ENCODE results near the gene DKK3.
A peak's percentile ranks its signal among the peaks of the same experiment; 100 is the strongest.

Gene DKK3

DNA sequence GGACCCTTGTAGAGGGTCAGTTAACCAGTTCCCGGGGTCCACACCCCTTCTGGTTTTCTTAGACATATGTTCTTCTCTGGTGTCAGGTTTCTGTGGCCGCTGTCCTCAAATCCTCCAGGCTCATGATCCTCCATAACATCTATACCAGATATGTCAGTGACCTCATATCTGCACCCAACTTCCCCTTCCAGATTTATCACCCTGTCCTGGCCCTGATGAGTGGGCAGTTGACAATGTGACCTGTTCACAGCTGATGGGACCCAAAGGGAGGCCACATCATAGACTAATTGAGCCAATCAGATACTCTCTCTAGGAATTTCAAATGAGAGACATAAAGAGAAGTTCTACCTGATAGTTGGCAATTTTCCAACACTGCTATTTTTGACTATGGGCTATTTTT lies 5.1 kb downstream of the DKK3 start:
- DNase-seq: no peak

DNA sequence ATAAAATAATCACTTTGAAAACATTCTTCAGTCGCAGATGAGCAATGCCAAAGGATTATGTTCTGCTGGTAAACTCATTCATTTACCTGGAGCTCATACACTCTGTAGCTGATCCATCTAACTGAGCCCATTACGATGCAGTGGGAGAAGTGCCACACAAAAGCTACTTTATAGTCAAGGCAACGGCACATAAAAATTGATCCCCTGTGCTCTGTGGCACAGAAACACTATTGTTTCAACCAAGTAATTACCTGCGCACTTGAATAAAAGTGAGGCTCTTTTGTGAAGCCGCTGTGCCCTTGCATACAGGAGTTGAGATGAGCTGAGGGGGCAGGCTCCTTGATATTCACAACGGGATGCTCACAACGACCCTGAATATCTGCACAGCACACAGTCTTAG lies 7.2 kb downstream of the DKK3 start:
- DNase-seq: peak; percentile 40 to 54

DNA sequence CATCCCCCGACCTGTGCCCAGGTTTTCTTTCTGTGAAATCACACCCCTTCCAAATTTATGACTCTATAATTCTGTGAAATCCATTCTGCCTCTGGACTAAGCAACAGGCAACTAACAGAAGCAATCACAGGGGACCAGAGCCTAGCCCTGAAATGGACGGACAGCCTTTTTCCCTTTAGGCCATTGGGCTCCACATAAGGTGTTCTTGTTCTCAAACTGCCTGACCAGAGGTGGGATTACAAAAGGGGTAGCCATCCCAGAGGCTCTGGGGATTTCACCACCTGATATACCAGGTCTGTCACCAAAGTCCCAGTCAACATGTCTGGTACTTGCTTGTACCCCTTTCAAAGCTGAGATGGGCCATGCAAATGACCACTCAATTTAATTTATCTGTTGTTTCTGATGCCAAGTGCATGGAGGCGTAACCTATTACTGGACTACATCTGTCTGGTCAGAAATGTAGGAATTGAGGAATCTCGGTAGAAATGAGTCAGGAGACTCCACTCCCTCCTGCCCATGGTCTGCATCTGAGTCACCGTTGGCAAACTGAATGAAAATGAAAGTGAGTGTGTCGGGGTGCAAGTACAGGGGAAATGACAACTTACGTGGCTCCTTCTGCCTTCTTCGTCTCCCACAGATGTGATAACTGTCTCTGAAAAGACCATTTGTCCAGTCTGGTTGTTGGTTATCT lies 10.2 kb downstream of the DKK3 start:
- DNase-seq: no peak

DNA sequence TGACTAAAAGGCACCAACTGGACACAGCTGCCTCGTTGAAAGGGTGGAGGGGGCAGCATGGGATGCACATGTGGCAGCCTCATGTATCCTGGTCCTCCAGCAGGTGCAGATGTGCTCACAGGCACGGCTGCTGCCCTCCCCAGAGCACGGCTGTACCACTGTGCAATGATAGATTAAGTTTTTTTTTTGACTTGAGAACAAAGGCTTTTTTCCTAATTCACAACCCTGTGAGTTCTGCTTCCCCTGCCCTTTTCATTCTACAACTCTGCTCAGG lies 11.4 kb downstream of the DKK3 start:
- DNase-seq: no peak

DNA sequence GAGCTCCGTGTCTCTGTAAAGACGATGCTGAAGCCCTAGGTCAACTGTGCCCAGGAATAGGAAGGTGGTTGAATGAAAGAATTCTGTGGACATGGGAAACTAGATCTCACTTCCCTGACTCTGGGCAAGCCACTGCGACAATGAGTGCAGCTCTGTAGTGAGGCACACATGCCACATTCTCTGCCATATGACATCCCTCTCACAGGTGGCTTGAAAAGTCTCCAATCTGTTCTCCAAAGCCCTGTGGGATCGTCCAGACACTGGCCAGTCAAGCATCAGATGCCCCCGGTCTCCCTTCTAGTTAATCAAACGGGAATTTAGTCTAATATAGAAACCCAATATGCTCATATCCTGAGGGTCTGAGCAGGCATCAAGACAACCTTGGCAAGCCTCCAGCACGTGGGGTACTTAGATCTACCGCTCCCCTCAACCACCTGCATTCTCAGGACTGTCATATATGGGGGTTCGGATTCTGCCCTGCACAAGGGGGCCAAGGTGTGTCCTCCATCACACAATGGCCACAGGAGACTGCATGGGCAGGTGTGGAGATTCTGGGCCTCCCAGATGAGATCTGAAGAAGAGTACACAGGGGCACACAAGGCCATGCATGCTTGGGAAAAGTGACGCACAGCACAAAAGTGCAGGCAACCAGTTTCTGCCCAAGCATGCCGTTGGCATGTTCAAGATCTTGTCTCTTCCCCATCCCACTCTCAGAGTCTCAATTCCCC lies 11.9 kb downstream of the DKK3 start:
- DNase-seq: no peak

DNA sequence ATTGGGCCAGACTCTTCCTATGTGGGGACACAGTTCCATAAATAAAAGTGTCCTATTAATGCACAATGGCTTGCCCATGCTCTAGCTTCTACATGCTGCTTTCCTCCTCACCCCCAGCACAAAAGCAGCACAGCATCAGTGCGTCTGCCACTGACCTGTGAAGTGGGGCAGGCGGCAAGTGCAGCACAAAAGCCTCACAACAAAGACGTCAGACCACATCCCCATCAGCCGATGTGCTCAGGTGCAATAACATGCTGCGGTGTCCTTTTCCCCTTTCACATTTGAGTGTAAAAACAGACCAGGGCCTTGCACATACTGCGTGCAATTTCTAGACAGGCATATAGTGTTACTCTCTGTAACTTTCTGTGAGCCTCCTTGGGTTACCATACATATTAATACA lies 12.8 kb downstream of the DKK3 start:
- DNase-seq: no peak

DNA sequence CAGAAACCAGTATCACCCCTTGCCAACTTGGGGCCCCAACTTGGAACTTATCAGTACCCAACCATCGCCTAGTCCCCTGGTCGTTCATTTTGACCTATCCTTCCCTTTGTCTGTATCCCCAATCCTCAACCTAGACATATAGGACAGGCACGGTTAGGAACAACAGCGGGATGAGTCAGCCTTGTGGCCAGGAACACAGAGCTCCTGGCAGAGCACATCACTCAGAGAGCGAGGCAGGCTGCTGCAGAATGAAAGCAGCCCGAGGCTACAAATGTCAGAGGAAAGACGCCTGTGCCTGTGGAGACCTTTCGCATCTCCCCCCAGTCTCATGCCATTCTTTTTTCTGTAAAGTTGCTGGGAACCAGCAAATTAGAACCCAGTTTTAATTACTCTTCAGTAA lies 14.6 kb downstream of the DKK3 start:
- DNase-seq: no peak

DNA sequence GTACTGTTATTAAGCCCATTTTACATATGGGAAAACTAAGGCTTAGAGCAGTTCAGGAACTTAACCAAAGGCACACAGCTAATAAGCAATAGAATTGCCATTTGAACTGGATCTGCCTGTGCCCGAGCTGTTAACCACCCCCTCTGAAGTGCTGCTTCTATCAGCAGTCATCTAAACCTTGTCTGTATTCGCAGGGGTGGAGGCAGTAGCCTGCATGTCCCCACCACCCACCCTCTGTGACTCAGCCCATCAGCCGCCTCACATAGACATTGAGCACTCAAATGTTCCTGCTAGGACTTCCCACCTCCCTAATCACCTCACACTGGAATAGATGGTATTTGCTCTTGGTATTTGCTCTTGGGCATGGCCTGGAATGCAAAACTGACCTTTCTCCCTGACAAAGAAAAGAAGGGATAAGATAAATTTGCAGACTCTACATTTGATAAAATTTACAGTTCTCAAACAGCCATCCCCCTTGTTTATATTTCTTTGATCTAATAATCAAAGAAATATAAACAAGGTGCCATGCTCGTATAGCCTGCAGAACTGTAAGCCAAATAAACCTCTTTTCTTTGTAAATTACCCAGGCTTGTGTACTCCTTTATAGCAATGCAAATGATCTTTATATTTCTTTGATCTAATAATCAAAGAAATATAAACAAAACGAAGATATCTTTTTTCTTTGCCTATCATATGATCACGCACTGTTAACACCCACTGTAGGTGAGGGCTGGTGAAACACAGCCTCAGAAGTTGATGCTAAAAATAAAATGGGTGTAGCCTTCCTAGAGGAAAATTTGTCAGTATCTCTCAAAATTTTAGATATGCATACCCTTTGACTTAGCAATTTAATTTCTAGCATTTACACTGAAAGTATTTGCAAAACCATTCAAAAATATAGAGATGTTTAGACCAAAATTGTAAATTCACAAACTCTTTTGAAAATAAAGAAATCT lies 15.9 kb downstream of the DKK3 start:
- DNase-seq: no peak

DNA sequence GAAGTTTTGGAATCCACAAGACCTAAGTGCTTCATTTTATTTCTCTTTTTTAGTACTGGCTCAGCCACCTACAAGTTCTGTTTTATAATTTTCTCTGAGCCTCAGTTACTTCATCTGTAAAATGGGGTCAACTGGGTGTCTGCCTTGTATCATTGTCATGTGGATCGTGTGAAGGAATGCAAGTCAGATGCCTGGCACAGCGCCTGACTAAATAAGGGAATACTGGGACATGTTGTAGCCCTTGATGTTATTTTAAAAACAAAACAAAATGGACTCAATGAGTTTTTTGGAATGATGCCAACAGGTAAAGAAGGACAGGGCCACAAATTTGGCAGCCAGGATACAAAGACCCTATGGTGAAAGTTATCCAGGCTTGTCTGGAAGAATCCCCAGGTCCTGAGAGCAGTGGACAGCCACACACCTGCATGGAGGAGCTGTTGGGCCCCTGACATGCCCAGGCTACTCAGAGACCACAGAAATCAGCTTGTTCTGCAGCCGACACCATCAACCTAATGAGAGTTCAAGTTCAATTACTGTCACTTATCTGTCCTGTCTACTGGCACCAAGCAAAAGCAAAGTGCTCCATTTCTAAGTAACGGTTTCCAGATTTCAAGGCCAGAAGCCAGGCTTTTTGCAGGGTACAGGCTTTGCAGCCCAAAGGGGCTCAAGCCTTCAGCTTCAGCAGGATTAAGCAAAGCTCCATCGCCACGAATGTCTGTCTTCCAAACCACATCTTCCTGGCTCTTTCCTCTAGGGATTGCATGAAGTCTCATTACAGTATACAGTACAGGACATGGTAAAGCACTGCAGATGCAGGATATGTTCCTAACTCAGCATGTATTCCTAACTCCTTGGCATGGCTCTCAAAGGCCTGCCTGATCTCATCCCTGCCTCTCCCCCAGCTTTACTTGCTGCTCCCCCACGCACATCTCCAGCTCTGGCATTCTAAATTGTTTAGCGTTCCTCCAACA lies 18.4 kb downstream of the DKK3 start:
- no peak for DNase-seq

DNA sequence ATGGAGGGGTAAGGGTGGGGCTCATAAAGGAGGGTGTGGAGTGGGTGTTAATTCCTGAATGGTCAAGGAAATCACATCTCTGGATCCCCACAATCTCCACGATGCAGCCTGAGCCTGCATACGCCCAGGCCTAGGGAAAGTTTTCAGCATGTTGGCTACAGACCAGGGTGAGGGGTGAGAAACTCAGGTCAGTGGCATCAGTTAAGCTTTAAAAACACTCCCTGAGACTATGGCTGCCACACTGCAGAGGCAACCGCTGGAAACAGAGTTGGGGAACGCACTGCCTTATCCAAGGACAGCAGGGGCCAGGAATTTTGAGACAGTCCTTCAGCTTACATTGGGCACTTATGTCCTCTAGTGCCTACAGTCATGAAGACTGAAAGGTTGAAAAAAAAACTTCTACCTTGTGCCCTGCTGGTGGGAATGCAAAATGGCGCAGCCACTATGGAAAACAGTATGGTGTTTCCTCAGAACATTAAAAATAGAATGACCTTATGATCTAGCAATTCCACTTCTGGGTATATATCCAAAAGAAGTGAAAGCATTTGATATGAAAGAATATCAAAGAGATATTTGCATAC lies 19.7 kb downstream of the DKK3 start:
- no peak for DNase-seq

DNA sequence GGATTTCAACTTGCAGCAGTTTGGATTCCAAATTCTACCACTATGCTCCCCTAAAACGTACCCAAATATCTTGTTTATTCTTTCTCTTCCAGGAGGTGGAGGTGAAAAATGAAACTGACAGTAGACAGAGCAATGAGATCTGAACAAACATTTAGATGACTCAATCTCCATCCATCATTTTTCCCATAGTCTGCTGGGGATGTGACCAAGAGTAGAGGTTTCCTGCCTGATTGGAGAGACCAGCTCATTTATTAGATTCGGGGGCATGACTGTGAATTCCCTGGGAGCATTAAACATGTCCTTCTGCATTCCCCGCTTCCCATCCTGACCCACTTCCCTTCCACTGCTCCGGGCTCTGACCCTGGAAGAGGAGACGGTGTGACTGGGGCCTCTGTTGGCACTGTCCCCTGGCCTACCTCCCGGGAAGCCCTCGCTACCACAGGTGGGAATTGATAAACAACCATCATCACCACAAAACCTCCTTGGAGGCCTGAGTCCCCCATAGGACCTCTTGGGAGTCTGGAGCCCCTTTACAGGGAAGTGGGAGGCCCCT lies 20.3 kb downstream of the DKK3 start:
- DNase-seq: no peak

DNA sequence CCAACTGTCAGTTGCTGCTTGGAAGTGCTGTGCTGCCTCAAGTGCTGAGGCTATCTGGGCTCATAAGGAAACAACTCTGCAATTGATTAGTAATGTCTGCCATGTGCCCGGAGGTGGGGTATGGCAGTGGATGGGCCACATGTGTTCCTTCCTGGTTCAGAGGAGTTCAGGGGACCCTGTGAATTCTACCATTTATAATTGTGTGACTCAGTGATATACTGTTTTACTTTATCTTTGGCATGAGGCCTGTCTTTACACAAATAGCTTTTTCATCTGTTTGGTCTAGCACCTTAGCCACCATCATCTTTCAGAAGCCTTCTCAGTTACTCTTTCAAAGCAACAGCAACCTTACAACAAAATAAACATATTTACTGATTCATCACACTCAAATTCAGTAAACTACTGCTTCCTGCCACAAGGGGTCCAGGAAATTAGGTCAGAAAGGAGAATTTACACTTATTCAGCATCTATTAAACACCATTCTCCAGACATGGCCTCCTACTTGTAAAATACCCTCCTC lies 20.9 kb downstream of the DKK3 start:
- peak in 1 of 2 experiments; percentile 31 for DNase-seq

DNA sequence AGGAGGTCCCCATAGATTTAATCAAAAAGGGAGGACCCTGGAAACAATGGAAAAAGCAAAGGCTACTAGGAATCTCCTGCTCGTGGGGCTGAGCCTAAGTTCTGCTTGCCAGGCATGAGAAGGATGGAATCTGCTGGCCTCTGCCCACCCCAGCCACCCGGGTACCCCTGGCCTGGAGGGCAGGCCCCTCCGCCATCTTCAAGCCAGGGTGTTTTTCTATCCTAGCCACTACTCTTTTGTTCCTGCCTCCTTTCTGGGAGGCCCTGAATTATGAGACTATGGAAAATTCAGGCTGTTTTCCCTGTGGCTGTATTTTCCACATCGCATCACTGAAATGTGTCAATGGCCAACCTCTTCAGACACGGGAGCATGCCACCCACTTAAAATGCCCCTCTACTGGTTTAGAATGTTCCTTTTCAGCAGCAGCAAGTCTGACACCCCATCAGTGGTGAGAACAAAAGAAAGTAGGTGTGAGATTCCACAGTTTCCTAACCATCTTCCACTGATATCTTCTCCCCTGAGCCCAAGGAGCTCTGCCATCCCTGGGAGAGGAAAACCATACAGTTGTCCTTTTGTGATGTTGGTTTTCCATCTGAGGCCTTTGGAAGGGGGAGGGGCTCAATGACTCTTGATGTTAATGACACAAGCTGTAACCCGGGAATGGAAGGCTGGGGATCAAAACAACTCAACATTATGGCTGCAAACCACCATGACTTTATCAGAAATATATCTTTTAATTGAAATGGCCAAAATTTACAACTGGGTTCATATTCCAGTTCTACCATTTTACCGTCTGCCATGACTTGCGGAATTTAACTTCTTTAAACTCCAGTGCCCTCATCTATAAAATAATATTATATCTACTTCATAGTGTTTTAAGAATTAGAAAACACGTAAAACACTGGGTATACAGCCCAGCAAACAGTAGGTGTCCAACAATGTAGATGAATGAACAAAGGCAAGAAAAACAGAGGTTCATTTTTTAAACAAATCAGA lies 22.2 kb downstream of the DKK3 start:
- no peak for DNase-seq

DNA sequence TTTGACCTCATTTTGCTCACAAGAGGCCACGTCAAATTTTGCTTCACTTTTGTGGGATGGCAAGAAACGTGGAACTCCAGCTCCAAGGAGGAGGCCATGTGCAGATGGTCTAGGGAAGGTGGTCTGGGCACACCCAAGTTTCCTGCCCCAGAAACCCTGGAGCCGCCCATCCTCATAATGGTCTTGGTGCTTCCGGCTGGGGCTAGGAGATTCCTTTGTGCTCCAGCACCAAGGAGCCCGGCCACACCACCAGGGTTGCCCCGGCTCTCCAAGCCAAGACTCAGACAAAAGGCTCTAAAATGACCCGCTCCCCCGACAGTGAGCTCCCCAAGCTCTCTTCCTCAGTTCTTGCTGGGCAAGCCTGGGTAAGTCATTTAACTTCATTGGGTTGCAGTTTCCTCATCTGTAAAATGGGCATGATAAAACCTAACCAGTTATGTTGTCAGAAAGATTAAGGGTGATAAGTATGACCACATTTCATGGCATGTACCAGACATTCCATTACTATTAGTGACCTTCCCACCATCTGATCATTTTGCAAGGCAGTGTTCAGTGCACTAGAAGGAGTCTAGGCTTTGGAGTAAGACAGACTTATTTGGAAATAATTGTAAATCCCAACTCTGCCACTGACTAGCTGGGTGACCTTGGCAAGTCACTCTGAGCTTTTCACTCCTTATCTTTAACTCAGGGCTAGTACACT lies 23.3 kb downstream of the DKK3 start:
- no peak for DNase-seq

DNA sequence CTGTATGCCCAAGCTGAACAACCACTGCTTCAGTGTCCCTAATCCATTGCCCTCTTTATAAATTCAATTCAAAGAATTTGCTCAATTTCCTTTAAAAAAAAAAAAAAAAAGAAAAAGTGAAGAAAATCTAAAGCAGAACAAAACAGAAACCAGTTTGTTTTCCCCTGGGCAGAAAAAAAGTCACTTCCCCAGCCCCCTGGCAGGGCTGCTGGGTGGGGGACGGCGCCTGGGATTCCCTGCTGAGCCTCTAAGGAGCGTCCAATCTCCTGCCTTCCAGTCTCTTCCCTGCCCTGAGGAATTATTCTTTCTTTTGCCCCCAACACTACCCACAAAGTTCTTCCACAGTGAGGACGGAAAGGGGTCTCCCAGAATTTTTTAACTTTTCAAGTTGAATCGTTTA lies 23.9 kb downstream of the DKK3 start:
- no peak for DNase-seq

DNA sequence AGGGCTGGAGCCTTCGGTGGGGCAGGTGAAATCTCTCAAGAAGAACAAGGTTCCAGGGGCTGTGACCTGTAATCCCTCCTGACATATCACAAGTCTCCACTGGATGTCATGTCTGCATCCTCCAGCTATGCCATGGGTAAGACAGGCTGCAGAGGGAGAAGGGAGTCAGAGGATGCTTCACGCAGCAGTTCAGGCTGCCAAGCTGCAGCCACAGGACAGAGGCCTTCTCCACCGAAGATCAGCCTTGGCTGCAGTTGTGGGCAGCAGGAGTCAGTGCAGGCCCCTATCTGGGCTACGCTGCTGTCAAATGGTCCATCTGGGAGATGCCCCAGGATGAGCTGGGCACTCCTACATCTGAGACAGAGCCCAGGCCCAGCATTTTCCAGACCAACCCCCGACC lies 25.0 kb downstream of the DKK3 start:
- DNase-seq: no peak

DNA sequence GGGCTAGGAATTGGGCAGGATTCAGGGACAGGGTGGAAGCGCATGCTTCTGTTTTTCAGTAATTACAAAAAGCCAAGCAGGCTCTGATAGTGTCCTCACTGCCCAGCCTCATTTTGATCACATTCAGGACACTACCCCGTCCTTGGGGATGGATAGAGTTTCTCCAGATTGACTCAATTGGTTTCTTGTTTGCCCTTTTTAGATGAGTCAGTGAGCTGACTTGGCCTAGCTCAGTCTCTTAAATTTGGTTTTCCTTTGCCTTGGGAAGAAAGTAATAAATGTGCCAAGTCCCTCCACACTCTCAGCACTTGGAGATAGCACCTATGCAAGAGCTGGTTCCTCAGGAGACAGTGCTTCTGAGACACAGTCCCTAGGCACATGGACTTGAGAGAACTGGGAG lies 25.5 kb downstream of the DKK3 start:
- DNase-seq: no peak

DNA sequence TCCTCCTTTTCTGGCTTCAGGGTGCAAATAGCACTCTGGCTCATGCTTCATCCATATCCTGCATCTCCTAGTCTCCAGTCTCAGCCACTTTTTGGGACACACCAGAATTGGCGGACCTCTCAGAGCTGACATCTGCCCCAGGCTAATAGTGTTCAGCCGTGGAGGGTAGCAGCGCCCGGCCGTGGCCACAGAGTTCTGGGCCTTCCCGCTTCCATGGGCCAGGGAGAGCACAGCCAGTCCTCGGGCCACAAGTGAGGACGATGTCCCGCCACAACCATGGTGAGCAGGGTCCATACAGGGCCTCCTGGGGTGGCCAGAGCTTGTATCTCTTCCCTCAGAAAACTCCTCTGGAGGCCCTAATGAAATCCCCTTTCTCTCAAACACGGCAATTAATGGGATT lies 26.0 kb downstream of the DKK3 start:
- no peak for DNase-seq

DNA sequence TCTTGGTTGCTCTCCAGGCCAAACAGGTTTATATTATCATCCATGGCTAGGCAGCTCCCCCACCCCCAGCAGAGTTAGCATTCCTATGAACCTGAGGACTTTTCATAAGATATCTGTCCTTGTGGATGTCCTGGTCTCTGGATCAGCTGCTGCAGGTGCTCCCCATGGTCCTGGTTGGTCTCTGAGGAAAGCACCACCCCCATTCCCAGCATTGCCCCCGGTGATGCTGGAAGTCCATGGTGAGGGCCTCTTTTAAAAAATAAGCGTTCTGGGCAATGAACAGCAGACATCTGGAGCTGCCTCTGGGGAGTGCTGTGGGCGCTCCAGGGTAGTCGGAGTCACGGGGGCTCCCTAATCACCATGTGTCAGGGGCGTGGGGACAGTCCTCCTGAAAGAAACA lies 26.6 kb downstream of the DKK3 start:
- no peak for DNase-seq

DNA sequence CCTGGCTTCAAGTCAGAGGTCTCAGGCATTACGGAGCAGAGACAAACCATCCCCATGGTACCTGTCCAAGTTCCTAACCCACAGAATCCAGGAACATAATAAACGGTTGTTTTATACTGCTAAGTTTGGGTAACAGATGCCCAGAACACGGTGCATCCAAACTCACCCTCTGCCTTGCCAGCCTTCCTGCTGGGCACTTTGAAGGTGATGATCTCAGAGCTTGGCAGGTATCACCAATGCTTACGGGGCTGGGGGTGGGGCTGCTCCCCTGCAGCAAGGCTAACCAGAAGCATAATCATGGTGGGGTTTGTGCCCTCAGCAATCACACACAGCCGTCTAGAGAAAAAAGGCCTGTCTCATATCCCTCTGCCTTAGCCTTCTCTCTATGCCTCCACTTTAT lies 27.1 kb downstream of the DKK3 start:
- DNase-seq: no peak

All from NCI-H526 (cell line).